NOMO-1 (cell line): ENCODE data around the gene MAP4K2.

ENCODE experiments used
- DNase-seq, 2 experiments: peaks; one replicate each; lab custom pipeline; 2025; ENCODE audit not compliant: unreplicated experiment in 2 of 2; lab: John Stamatoyannopoulos, UW

MAP4K2 gene

GRCh38 chr11:64758330-64759079 is 44.5 kb downstream of the MAP4K2 start:
- no peak for DNase-seq

- no peak for DNase-seq
These were observed 45.3 kb downstream of the MAP4K2 start for GRCh38 chr11:64757549-64758329.

GRCh38 chr11:64755681-64756361 is 47.2 kb downstream of the MAP4K2 start:
- no peak for DNase-seq

GRCh38 chr11:64754919-64755662 is 47.9 kb downstream of the MAP4K2 start:
- no peak for DNase-seq

- DNase-seq = no peak
These were observed 48.7 kb downstream of the MAP4K2 start for GRCh38 chr11:64754124-64754918.

- DNase-seq = no peak
These were observed 49.5 kb downstream of the MAP4K2 start for GRCh38 chr11:64753380-64754123.

GRCh38 chr11:64753019-64753379 is 50.0 kb downstream of the MAP4K2 start:
- no peak for DNase-seq

- DNase-seq = no peak
These were observed 50.6 kb downstream of the MAP4K2 start for GRCh38 chr11:64752175-64752970.

- no peak for DNase-seq
These were observed 51.4 kb downstream of the MAP4K2 start for GRCh38 chr11:64751580-64751979.

GRCh38 chr11:64751136-64751535 is 51.9 kb downstream of the MAP4K2 start:
- no peak for DNase-seq

GRCh38 chr11:64750361-64751054 is 52.5 kb downstream of the MAP4K2 start:
- no peak for DNase-seq

GRCh38 chr11:64747961-64748665 is 54.9 kb downstream of the MAP4K2 start:
- DNase-seq = no peak

- no peak for DNase-seq
These were observed 56.5 kb downstream of the MAP4K2 start for GRCh38 chr11:64746486-64746885.

- peak in 1 of 2 experiments; percentile 61 for DNase-seq
These were observed 57.3 kb downstream of the MAP4K2 start for GRCh38 chr11:64745521-64746328.

GRCh38 chr11:64745189-64745520 is 57.9 kb downstream of the MAP4K2 start:
- peak; percentile 66 to 68 for DNase-seq

- no peak for DNase-seq
These were observed 58.3 kb downstream of the MAP4K2 start for GRCh38 chr11:64744544-64745188.
